ENCODE results near the gene TAS2R43. TPM values are rescaled to one million over a fixed set of nuclear protein-coding genes. Genes with fewer than 3 reads are reported as not detected.

TAS2R43 gene
- total and polyA plus RNA-seq, 10 of the 15 experiments (the other 5 are each of a cell fraction or from before 2014, with no cell fraction given): 0.09 to 2.1 (median 0.80) TPM; not detected in 5

DNA sequence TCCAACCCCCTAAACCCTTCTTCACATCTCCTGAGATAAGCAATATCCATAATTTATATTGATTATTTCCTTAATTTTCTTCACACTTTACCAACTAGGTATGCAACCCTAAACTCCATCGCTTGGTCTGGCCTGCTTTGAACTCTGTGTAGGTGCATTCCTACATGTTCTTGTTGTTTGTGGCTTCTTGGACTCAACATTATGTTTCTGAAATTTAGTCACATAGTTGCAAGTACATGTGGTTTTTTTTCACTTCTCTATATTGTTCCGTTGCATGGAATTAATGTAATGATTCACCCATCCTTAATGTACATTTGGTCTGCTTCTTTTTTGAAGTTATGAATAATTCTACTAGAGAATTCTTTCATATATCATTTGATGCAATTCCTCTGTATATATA is 44.0 kb upstream of the TAS2R43 start (continued):
- TF ChIP-seq SPI1 (IDR thresholded peaks at IDR 0.05; ENCODE audit: borderline replicate concordance, insufficient read depth, low read depth, low read length) (peak; percentile 37; the same call in 1 of the 2 replicates), RUNX3 (IDR thresholded peaks at IDR 0.05; ENCODE audit: low read length) (peak; percentile 66; the same call in 1 of the 2 replicates)

DNA sequence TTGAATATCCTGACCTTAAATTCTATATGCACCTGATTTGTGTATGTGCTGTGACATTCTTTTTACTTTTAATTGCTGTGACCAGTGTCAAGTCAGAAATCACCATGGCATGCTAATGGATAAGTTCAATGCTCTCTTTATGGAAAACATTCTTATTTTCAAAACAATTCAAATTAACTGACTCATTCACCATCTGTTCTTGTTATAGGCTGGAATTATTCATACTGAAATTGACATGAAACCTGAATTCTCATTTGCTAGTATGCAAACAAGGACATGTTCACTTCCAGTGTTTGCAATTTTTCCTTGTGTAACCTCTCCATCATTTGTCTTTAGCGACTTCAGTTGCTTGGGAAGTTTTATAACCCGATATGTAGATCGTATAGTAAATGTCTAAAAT is 42.2 kb upstream of the TAS2R43 start, which contains the start of gene TAS2R30:
Gene TAS2R30 (minus strand): TSS at position 340 of the 400 bp plus-strand sequence. CDS start 400 bp downstream, outside the sequence.
- ChIA-PET RAD21 (ENCODE audit: unreplicated experiment) (no interaction called here), POLR2A (no interaction called here), CTCF (no interaction called here), SMC1A (ENCODE audit: uncharacterized antibody, unreplicated experiment) (interaction anchor here (1.5 to 1.6 kb wide), 2 partner anchors 34 to 37 kb away, joined by 3 read pairs; partner anchors contain the start of gene SMIM10L1)
- 76% methylated on average over 3 of the region's 3 CpGs for WGBS (ENCODE audit: insufficient coverage, insufficient replicate concordance, low lambda C conversion rate, missing lambda C conversion rate)
- peaks cover 2% of the 10 kb centered on the region; the same call in 1 of the 2 replicates for H3K79me2 ChIP-seq (ENCODE audit: control insufficient read depth, insufficient read depth, low read length)
- BruUV-seq (replicated peaks): no TSS peak
- no peaks in the 10 kb centered on the region; a peak in 1 of 4 replicates for H3K36me3 ChIP-seq (ENCODE audit: control insufficient read depth in 2 of 2, insufficient read depth in 2 of 2, low read length in 1 of 2)
- intact Hi-C loops (cut with micrococcal nuclease; ENCODE audit: unreplicated experiment) (no loop called here), in situ Hi-C loops (cut with MboI) (no loop called here)
- no peak within 1 kb of the TSS for H3K4me3 ChIP-seq
- H4K20me1 ChIP-seq (ENCODE audit: control insufficient read depth, insufficient read depth): no peaks in the 10 kb centered on the region
- no peak for DNase-seq (ENCODE audit: low read depth, low spot score)
- TF ChIP-seq, protein P1, sequence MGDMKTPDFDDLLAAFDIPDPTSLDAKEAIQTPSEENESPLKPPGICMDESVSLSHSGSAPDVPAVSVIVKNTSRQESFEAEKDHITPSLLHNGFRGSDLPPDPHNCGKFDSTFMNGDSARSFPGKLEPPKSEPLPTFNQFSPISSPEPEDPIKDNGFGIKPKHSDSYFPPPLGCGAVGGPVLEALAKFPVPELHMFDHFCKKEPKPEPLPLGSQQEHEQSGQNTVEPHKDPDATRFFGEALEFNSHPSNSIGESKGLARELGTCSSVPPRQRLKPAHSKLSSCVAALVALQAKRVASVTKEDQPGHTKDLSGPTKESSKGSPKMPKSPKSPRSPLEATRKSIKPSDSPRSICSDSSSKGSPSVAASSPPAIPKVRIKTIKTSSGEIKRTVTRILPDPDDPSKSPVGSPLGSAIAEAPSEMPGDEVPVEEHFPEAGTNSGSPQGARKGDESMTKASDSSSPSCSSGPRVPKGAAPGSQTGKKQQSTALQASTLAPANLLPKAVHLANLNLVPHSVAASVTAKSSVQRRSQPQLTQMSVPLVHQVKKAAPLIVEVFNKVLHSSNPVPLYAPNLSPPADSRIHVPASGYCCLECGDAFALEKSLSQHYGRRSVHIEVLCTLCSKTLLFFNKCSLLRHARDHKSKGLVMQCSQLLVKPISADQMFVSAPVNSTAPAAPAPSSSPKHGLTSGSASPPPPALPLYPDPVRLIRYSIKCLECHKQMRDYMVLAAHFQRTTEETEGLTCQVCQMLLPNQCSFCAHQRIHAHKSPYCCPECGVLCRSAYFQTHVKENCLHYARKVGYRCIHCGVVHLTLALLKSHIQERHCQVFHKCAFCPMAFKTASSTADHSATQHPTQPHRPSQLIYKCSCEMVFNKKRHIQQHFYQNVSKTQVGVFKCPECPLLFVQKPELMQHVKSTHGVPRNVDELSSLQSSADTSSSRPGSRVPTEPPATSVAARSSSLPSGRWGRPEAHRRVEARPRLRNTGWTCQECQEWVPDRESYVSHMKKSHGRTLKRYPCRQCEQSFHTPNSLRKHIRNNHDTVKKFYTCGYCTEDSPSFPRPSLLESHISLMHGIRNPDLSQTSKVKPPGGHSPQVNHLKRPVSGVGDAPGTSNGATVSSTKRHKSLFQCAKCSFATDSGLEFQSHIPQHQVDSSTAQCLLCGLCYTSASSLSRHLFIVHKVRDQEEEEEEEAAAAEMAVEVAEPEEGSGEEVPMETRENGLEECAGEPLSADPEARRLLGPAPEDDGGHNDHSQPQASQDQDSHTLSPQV (IDR thresholded peaks at IDR 0.05): no peak
- TF ChIP-seq, protein P2, sequence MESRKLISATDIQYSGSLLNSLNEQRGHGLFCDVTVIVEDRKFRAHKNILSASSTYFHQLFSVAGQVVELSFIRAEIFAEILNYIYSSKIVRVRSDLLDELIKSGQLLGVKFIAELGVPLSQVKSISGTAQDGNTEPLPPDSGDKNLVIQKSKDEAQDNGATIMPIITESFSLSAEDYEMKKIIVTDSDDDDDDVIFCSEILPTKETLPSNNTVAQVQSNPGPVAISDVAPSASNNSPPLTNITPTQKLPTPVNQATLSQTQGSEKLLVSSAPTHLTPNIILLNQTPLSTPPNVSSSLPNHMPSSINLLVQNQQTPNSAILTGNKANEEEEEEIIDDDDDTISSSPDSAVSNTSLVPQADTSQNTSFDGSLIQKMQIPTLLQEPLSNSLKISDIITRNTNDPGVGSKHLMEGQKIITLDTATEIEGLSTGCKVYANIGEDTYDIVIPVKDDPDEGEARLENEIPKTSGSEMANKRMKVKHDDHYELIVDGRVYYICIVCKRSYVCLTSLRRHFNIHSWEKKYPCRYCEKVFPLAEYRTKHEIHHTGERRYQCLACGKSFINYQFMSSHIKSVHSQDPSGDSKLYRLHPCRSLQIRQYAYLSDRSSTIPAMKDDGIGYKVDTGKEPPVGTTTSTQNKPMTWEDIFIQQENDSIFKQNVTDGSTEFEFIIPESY (IDR thresholded peaks at IDR 0.05): no peak
- TF ChIP-seq MTA3 (IDR thresholded peaks at IDR 0.05; ENCODE audit: borderline replicate concordance, low read length): no peak
- TF ChIP-seq ZNF384 (IDR thresholded peaks at IDR 0.05; ENCODE audit: borderline replicate concordance, low read depth, low read length): no peak
- TF ChIP-seq ASH2L (IDR thresholded peaks at IDR 0.05; ENCODE audit: borderline replicate concordance, low read depth): no peak
- no peak for FAIRE-seq
- no peak within 1 kb of the TSS for H2AFZ ChIP-seq (ENCODE audit: control insufficient read depth, low read depth, low read length)
- H3K4me2 ChIP-seq (ENCODE audit: control insufficient read depth, insufficient read depth): no peak within 1 kb of the TSS
- H3K9ac ChIP-seq (ENCODE audit: control insufficient read depth, insufficient read depth, low read length): no peak within 1 kb of the TSS
- no peaks in the 10 kb centered on the region for H3K27me3 ChIP-seq (replicated peaks in 1 of 2; ENCODE audit: control insufficient read depth in 2 of 2, insufficient read depth in 2 of 2, low read length in 1 of 2)
- no peaks in the 10 kb centered on the region; the same call in 2 of the 3 replicates for H3K9me3 ChIP-seq (replicated peaks; ENCODE audit: control insufficient read depth, insufficient read depth, low read length)
- no peak for ATAC-seq
- no peaks in the 10 kb centered on the region for H3K4me1 ChIP-seq (ENCODE audit: control insufficient read depth, insufficient read depth, low read length)
- H3K27ac ChIP-seq (ENCODE audit: control insufficient read depth, insufficient read depth): no peak within 1 kb of the TSS
